Activated T-cell treated with anti-CD3 and anti-CD28 coated beads for 24 hours (primary cell): Measurements from ENCODE around the gene HLA-DPA1.
"Not testable (repeated sequence)": the region's sequence is repeated elsewhere in the genome, so short reads cannot be mapped to it uniquely, and the experiment has no call there.

Source experiments
- DNase-seq: peaks from one replicate; pipeline ENCODE4 v3.0.0-alpha.2; 2020; ENCODE audit warnings: low read depth

The HLA-DPA1 gene

GRCh38 chr6:33064723-33065122 lies 8.7 kb downstream of the HLA-DPA1 start:
- no peak for DNase-seq

- DNase-seq, result not testable (repeated sequence)
Measured at GRCh38 chr6:33063435-33063834, 10.0 kb downstream of the HLA-DPA1 start.

GRCh38 chr6:33061987-33062386 lies 11.5 kb downstream of the HLA-DPA1 start:
- DNase-seq, result no peak

GRCh38 chr6:33057222-33058150 lies 16.0 kb downstream of the HLA-DPA1 start:
- no peak for DNase-seq

- DNase-seq, result no peak
Measured at GRCh38 chr6:33053230-33053629, 20.2 kb downstream of the HLA-DPA1 start.

GRCh38 chr6:33052627-33053026 lies 20.8 kb downstream of the HLA-DPA1 start:
- DNase-seq, result no peak

GRCh38 chr6:33050014-33050810 lies 23.2 kb downstream of the HLA-DPA1 start:
- DNase-seq, result no peak

GRCh38 chr6:33049323-33050013 lies 24.0 kb downstream of the HLA-DPA1 start:
- DNase-seq, result no peak

GRCh38 chr6:33040157-33040556 lies 33.3 kb downstream of the HLA-DPA1 start:
- DNase-seq, result no peak

GRCh38 chr6:33036535-33036934 lies 36.9 kb downstream of the HLA-DPA1 start:
- no peak for DNase-seq

- no peak for DNase-seq
Measured at GRCh38 chr6:33034554-33034953, 38.9 kb downstream of the HLA-DPA1 start.

GRCh38 chr6:33030245-33030644 lies 43.2 kb downstream of the HLA-DPA1 start:
- DNase-seq, result no peak

GRCh38 chr6:33029328-33030184 lies 43.9 kb downstream of the HLA-DPA1 start:
- DNase-seq, result no peak

- DNase-seq, result no peak
Measured at GRCh38 chr6:33028220-33028849, 45.1 kb downstream of the HLA-DPA1 start.

GRCh38 chr6:33024521-33024920 lies 48.9 kb downstream of the HLA-DPA1 start:
- DNase-seq, result no peak

- DNase-seq, result no peak
Measured at GRCh38 chr6:33023536-33023935, 49.9 kb downstream of the HLA-DPA1 start.

- no peak for DNase-seq
Measured at GRCh38 chr6:33021917-33022316, 51.5 kb downstream of the HLA-DPA1 start.

- DNase-seq, result no peak
Measured at GRCh38 chr6:33019372-33019771, 54.1 kb downstream of the HLA-DPA1 start.

- no peak for DNase-seq
Measured at GRCh38 chr6:33018904-33019303, 54.5 kb downstream of the HLA-DPA1 start.

GRCh38 chr6:33018418-33018817 lies 55.0 kb downstream of the HLA-DPA1 start:
- no peak for DNase-seq
